ENCODE data around the gene APOL5. TPM values are rescaled to one million over a fixed set of nuclear protein-coding genes. Genes with fewer than 3 reads are reported as not detected.

APOL5 gene
- total and polyA plus RNA-seq, 10 of the 15 experiments (the other 5 are each of a cell fraction or from before 2014, with no cell fraction given): not detected

- Histone ChIP-seq H2AFZ (ENCODE audit: control insufficient read depth, low read depth, low read length) (no peak overlapping the region), H3K9me3 (replicated peaks; ENCODE audit: control insufficient read depth, insufficient read depth, low read length) (no peaks in the 10 kb centered on the region), H3K27me3 (replicated peaks in 1 of 2; ENCODE audit: control insufficient read depth in 2 of 2, insufficient read depth in 2 of 2, low read length in 1 of 2) (no peaks in the 10 kb centered on the region), H4K20me1 (ENCODE audit: control insufficient read depth, insufficient read depth) (no peaks in the 10 kb centered on the region), H3K4me3 (no peak overlapping the region), H3K4me2 (ENCODE audit: control insufficient read depth, insufficient read depth) (no peak overlapping the region), H3K27ac (ENCODE audit: control insufficient read depth, insufficient read depth) (no peak overlapping the region), H3K9ac (ENCODE audit: control insufficient read depth, insufficient read depth, low read length) (no peak overlapping the region), H3K4me1 (ENCODE audit: control insufficient read depth, insufficient read depth, low read length) (no peaks in the 10 kb centered on the region), H3K79me2 (ENCODE audit: control insufficient read depth, insufficient read depth, low read length) (no peaks in the 10 kb centered on the region), H3K36me3 (ENCODE audit: control insufficient read depth in 2 of 2, insufficient read depth in 2 of 2, low read length in 1 of 2) (no peaks in the 10 kb centered on the region)
- ChIA-PET SMC1A (ENCODE audit: uncharacterized antibody, unreplicated experiment) (no interaction called here), POLR2A (no interaction called here), CTCF (no interaction called here), RAD21 (ENCODE audit: unreplicated experiment) (no interaction called here)
- FAIRE-seq: no peak
- no TSS peak for BruUV-seq (replicated peaks)
- no peak for ATAC-seq
- WGBS (ENCODE audit: insufficient coverage, insufficient replicate concordance, low lambda C conversion rate, missing lambda C conversion rate): 76% methylated on average over 13 of the region's 13 CpGs
- no peak for DNase-seq (ENCODE audit: low read depth, low spot score)
- in situ Hi-C loops (cut with MboI) (no loop called here), intact Hi-C loops (cut with micrococcal nuclease; ENCODE audit: unreplicated experiment) (no loop called here)
- no peak for TF ChIP-seq JUND (IDR thresholded peaks at IDR 0.05; ENCODE audit: low read depth, low read length)
- TF ChIP-seq TCF7 (IDR thresholded peaks at IDR 0.05; ENCODE audit: borderline replicate concordance): no peak
- no peak for TF ChIP-seq REST (IDR thresholded peaks at IDR 0.05; ENCODE audit: low read depth, low read length)
- no peak for TF ChIP-seq RAD51 (IDR thresholded peaks at IDR 0.05)
- TF ChIP-seq BACH1 (IDR thresholded peaks at IDR 0.05; ENCODE audit: borderline replicate concordance): no peak
Measured at GRCh38 chr22:35695202-35695601, 22.5 kb upstream of the APOL5 start.

DNA sequence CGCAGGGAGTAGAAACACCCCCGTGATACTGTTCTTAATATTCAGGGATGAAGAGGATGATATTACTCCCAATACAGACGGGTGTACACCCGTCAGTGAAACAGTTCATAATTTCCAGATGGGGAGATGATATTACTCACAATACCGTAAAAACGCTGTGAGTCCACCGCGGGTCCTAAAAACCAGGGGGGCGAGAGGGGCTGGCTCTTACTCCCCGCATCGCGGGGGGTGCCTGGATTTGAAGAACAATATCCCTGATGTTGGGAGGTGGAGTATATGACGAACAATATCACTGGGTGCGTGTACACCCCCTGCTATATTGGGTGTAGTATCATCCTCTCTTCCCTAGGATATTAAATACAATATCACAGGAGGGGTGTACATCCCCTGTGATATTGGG lies 20.5 kb upstream of the APOL5 start:
- H4K20me1 ChIP-seq (ENCODE audit: control insufficient read depth, insufficient read depth): no peaks in the 10 kb centered on the region
- BruUV-seq (replicated peaks): no TSS peak
- H3K4me2 ChIP-seq (ENCODE audit: control insufficient read depth, insufficient read depth): no peak overlapping the region
- ChIA-PET CTCF (no interaction called here), POLR2A (no interaction called here), RAD21 (ENCODE audit: unreplicated experiment) (no interaction called here), SMC1A (ENCODE audit: uncharacterized antibody, unreplicated experiment) (no interaction called here)
- H3K9ac ChIP-seq (ENCODE audit: control insufficient read depth, insufficient read depth, low read length): no peak overlapping the region
- H3K4me3 ChIP-seq: no peak overlapping the region
- FAIRE-seq: no peak
- intact Hi-C loops (cut with micrococcal nuclease; ENCODE audit: unreplicated experiment): no loop called here
- no peak overlapping the region for H3K27ac ChIP-seq (ENCODE audit: control insufficient read depth, insufficient read depth)
- no peaks in the 10 kb centered on the region for H3K27me3 ChIP-seq (replicated peaks in 1 of 2; ENCODE audit: control insufficient read depth in 2 of 2, insufficient read depth in 2 of 2, low read length in 1 of 2)
- in situ Hi-C loops (cut with MboI): no loop called here
- no peak overlapping the region for H2AFZ ChIP-seq (ENCODE audit: control insufficient read depth, low read depth, low read length)
- H3K4me1 ChIP-seq (ENCODE audit: control insufficient read depth, insufficient read depth, low read length): no peaks in the 10 kb centered on the region
- WGBS (ENCODE audit: insufficient coverage, insufficient replicate concordance, low lambda C conversion rate, missing lambda C conversion rate): 63% methylated on average over 14 of the region's 14 CpGs
- no peak for DNase-seq (ENCODE audit: low read depth, low spot score)
- H3K9me3 ChIP-seq (replicated peaks; ENCODE audit: control insufficient read depth, insufficient read depth, low read length): no peaks in the 10 kb centered on the region
- ATAC-seq: no peak
- H3K36me3 ChIP-seq (ENCODE audit: control insufficient read depth in 2 of 2, insufficient read depth in 2 of 2, low read length in 1 of 2): no peaks in the 10 kb centered on the region
- H3K79me2 ChIP-seq (ENCODE audit: control insufficient read depth, insufficient read depth, low read length): no peaks in the 10 kb centered on the region
- TF ChIP-seq NFIC (IDR thresholded peaks at IDR 0.05; ENCODE audit: low read depth, low read length) (no peak), STAT1 (conservative IDR thresholded peaks at IDR 0.05) (no peak), CHD4 (IDR thresholded peaks at IDR 0.05) (no peak), GABPA (IDR thresholded peaks at IDR 0.05; ENCODE audit: low read depth) (no peak), CREB1 (IDR thresholded peaks at IDR 0.05; ENCODE audit: low read depth) (no peak), EZH2 (IDR thresholded peaks at IDR 0.05; ENCODE audit: borderline replicate concordance, control insufficient read depth, low read depth, low read length) (no peak)
- TF ChIP-seq, protein P1, sequence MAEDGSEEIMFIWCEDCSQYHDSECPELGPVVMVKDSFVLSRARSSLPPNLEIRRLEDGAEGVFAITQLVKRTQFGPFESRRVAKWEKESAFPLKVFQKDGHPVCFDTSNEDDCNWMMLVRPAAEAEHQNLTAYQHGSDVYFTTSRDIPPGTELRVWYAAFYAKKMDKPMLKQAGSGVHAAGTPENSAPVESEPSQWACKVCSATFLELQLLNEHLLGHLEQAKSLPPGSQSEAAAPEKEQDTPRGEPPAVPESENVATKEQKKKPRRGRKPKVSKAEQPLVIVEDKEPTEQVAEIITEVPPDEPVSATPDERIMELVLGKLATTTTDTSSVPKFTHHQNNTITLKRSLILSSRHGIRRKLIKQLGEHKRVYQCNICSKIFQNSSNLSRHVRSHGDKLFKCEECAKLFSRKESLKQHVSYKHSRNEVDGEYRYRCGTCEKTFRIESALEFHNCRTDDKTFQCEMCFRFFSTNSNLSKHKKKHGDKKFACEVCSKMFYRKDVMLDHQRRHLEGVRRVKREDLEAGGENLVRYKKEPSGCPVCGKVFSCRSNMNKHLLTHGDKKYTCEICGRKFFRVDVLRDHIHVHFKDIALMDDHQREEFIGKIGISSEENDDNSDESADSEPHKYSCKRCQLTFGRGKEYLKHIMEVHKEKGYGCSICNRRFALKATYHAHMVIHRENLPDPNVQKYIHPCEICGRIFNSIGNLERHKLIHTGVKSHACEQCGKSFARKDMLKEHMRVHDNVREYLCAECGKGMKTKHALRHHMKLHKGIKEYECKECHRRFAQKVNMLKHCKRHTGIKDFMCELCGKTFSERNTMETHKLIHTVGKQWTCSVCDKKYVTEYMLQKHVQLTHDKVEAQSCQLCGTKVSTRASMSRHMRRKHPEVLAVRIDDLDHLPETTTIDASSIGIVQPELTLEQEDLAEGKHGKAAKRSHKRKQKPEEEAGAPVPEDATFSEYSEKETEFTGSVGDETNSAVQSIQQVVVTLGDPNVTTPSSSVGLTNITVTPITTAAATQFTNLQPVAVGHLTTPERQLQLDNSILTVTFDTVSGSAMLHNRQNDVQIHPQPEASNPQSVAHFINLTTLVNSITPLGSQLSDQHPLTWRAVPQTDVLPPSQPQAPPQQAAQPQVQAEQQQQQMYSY (CRISPR knock-in tag; IDR thresholded peaks at IDR 0.05): no peak

Data from GM12878 (cell line).